ENCODE results near the gene ZBTB37.
"Not testable (repeated sequence)": the region's sequence is repeated elsewhere in the genome, so short reads cannot be mapped to it uniquely, and the experiment has no call there.

Gene ZBTB37

DNA sequence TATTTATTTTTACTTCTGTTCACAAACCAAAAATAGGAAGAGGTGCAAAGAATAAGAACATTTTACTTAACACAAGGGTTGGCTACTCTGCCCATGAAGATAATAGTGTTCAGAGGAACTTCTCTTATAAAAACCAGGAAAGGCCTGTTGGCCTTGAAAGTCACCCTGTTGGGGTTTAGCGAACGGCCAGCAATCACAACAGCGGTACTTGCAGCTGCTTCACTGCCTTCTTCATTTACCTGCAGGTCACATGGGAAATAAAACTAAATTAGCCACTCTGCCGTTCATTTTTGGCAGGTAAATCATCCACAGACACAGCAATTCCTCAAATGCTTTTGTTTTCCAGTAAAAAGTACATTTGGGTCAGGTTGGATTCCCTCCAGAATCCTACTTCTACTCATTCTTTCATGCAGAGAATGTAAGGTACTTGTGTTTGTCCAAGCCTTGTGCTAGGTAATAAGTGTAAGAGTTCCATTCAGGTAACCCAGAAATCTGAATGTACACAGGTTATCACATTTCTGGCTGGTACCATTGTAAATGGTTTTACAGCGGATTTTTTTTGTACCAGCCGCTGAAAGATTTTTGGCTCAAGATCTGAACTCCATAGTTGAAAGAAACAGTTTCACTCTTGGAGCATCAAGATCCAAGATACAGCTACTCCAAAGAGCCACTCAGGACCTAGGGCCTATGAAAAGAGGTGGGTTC is 35.8 kb downstream of the ZBTB37 start:
- DNase-seq (ENCODE audit: low read depth, low spot score): no peak

- DNase-seq (ENCODE audit: low read depth, low spot score): no peak
Measured at GRCh38 chr1:173913111-173913510, 44.9 kb downstream of the ZBTB37 start.

GRCh38 chr1:173914366-173914871 is 46.2 kb downstream of the ZBTB37 start:
- DNase-seq (ENCODE audit: low read depth, low spot score): no peak

DNA sequence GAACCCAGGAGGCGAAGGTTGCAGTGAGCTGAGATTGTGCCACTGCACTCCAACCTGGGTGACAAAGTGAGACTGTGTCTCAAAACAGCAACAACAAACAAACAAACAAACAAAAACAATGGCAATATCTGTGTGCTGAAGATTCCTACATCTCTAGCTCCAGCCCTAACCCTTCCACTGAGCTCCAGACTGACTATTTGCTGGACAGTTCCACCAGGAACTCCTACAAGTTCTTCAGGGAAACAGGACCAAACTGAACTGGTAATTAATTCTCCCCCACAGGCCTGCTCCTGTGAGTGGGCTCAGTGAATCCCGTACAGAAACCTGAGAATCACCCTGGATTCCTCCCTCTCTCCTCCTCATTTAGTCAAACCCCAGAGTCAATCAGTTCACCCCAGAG is 47.4 kb downstream of the ZBTB37 start:
- no peak for DNase-seq (ENCODE audit: low read depth, low spot score)

GRCh38 chr1:173916667-173917066 is 48.5 kb downstream of the ZBTB37 start:
- no peak for DNase-seq (ENCODE audit: low read depth, low spot score)

GRCh38 chr1:173917149-173917548 is 49.0 kb downstream of the ZBTB37 start, which contains the start of gene SERPINC1:
TSS of gene SERPINC1 (minus strand) at chr1:173917327. CDS start at chr1:173917259, 68 bp downstream.
- DNase-seq (ENCODE audit: low read depth, low spot score): no peak

DNA sequence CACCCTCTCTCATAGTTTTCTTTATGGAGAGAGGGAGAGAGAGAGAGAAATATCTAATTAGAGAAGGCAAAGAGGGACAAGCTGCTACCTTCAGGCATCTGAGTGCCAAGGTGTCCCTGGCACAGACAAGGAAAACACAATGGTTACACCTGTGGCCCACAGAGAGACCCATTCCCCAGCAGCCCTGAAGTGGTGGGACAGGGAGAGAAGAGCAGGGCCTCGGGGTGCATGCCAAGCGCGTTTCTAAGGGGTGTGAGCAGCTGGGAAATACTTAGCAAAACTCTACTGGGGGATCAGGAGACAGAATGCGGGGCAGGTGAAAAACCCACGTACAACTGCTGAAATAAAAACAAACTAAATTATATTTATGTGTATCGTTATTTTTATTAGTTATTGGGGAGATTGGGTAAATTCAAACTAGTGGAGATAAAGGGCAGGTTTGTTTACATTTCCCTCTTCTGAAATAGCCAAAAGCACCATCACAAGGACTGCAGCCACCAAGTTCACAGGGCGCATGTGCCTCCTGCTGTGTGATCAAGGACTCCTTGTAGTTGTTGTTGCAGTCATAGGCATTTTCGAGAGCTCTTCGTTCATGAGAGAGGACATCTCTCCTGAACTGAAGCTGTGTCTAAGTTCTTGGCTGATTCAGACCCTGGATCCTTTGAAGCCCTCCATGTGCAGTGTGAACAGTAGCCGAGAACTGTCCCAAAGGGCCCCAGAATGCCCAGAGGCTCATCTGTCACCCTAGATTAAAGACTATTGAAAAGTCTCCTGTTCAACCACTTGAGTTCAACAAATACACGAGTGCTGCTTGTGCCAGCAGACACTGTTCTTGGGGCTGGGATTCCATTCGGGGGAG is 49.7 kb downstream of the ZBTB37 start:
- no peak for DNase-seq (ENCODE audit: low read depth, low spot score)

GRCh38 chr1:173920861-173921260 is 52.7 kb downstream of the ZBTB37 start:
- no peak for DNase-seq (ENCODE audit: low read depth, low spot score)

- DNase-seq (ENCODE audit: low read depth, low spot score): no peak
Measured at GRCh38 chr1:173925306-173926242, 57.4 kb downstream of the ZBTB37 start.

GRCh38 chr1:173930541-173930940 is 62.4 kb downstream of the ZBTB37 start:
- DNase-seq (ENCODE audit: low read depth, low spot score): not testable (repeated sequence)

- no peak for DNase-seq (ENCODE audit: low read depth, low spot score)
Measured at GRCh38 chr1:173934440-173934839, 66.3 kb downstream of the ZBTB37 start.

- no peak for DNase-seq (ENCODE audit: low read depth, low spot score)
Measured at GRCh38 chr1:173937062-173937461, 68.9 kb downstream of the ZBTB37 start.

DNA sequence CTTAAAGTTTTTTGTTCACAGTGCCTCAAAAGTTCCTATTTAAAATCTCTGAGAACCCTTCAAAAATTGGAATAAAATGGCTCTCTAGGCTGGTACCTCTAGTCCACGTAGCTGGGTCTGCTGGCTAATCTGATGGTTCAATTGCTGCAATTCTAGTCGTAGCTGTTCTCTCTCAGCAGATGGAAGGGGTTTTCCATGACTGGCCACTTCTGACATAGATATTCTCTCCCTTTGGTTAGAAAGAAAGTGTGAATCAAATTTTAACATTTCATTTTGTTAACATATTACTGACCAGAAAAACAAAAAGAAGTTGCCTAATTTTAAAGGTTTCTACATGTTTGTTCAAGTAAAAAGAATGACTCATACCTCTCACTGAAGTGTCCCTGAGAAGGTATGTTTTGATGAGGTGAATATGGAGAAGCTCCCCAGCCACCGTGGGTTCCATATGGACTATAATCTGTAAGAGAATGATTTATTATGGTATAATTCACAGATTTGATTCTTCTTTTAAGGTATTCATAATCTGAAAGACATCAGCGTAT is 78.3 kb downstream of the ZBTB37 start:
- no peak for DNase-seq (ENCODE audit: low read depth, low spot score)

DNA sequence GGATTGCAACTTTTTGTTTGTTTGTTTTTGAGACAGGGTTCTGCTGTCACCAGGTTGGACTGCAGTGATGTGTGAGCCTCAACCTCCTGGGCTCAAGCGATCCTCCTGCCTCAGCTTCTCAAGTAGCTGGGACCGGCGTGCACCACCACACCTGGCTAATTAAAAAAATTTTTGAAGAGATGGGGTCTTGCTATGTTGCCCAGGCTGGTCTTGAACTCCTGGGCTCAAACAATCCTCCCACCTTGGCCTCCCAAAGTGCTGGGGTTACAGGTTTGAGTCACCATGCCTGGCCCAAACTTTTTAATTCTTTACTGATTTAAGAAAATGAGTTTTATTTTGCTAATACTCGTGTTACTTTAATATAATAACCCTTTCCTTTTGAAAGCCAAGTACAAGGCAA is 80.4 kb downstream of the ZBTB37 start:
- no peak for DNase-seq (ENCODE audit: low read depth, low spot score)

All from activated naive CD8-positive, alpha-beta T cell treated with anti-CD3 and anti-CD28 coated beads, Interleukin-2, amount 50 U/mL, for 16 hours (primary cell).